HG03103 (cell line): ENCODE results near the gene PAK4.
"Not testable (repeated sequence)": the region's sequence is repeated elsewhere in the genome, so short reads cannot be mapped to it uniquely, and the experiment has no call there.

Source experiments
- ATAC-seq: cut with Tn5 transposase; IDR thresholded peaks from one replicate; pipeline ENCODE4 v1.9.1; 2021; ENCODE audit warnings: low read depth; ENCODE audit not compliant: unreplicated experiment

PAK4 gene

DNA sequence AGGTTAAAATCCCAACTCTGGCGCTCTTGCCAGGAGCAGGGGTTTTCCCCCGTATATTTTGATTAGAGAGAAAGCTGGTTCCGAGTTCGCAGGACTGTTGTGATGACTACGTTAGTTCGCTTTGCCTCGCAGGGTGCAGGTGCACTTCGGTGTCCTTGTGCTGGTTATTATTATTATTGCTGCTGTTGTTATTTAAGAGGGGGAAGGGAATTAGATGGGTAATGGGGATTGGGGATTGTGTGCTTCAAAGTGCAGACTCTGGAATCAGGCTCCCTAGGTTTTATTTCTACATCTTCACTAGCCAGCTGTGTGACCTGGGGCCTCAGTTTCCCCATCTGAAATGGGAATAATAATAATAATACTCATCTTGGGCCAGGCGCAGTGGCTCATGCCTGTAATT, 26.2 kb upstream of the PAK4 start:
- ATAC-seq = no peak

DNA sequence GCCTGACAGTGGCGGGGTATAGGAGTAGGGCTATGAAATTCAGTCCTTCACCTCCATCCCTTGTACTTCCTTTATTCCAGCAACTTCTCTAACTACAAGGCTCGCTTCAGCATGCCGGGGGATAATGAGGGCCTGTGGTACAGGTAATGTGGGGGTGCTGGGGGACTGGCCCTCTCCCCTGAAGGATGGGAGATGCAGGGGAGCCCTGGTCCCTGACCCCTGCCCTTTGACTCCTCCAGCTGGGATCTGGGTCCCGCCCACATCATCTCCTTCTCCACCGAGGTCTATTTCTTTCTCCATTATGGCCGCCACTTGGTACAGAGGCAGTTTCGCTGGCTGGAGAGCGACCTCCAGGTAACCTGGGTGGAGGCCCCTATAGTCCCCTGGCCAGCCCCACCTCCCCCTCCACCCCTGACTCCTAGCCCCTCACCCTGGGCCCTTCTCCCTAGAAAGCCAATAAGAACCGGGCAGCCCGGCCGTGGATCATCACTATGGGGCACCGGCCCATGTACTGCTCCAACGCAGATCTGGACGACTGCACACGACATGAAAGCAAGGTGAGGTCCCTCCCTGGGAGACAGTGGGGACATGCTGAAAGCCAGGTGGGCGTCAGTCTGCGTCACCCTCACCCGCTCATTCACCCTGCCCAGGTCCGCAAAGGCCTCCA, 25.0 kb upstream of the PAK4 start:
- no peak for ATAC-seq

DNA sequence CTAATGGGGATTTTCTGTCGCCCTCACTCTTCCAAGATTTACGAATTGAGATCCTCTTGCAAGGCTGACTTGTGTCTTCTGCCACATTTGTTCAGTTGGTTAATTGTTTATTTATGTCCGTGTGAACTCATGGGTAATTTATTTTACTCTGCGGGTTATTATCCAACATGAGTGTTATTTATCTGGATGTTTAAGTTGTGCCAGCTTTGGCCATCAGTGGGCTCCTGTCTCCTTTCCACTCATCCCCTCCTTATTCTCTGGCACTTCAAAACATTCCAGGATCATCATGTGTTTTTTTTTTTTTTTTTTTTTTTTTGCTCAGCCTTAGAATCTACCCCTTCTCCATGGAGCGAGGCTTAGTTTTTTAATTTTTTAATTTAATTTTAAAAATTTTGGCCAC, 22.4 kb upstream of the PAK4 start:
- no peak for ATAC-seq

DNA sequence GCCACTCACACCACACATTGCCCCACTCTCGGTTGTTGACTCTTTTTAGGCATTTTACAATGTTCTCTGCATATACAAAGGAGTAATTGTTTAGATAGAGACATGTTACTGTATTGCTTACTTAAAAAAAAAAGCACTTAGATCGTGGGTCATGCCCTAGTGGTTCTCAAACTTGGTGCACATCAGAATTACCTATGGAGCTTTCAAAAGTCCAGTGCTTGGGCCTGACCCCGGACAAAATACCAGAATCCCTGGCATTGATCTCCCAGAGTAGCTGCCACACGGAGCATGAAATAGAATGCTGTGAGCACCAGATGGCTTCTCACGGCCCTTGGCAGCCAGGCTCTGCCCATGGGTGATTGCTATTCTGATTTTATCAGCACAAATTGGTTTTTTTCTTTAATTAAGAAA, 21.4 kb upstream of the PAK4 start:
- ATAC-seq = no peak

DNA sequence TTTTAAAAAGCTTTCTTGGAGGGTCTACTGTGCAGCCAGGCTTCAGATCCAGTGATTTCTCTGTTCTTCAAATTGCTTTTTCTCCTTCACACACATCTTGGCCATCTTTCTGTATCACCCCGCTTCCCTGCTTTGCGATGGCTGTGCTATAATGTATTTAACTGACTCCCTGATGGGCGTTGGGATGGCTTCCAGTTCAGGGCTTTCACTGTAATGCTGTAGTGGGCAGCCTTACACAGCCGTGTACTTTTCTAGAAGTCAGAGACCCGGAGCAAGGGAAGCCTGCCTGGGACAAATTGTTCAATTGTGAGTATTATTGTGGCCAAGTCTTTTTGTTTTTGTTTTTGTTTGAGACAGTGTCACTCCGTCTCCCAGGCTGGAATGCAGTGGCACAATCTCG, 19.4 kb upstream of the PAK4 start:
- ATAC-seq = no peak

DNA sequence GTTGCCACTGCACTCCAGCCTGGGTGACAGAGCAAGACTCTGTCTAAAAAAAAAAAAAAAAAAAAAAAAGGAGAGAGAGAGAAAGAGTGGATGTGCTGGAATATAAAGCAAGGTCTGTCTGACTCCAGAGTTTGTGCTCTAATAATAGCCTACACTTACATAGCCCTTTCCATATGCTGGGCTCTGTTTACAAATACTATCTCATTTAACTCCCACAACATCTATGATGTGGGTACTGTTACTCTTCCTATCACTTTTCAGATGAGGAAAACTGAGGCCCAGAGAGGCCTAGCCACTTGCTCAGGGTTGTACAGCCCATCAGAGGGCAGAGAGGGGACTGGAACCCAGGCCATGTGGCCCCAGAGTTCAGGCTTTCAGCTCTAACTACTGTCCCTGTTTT, 15.9 kb upstream of the PAK4 start:
- no peak for ATAC-seq

DNA sequence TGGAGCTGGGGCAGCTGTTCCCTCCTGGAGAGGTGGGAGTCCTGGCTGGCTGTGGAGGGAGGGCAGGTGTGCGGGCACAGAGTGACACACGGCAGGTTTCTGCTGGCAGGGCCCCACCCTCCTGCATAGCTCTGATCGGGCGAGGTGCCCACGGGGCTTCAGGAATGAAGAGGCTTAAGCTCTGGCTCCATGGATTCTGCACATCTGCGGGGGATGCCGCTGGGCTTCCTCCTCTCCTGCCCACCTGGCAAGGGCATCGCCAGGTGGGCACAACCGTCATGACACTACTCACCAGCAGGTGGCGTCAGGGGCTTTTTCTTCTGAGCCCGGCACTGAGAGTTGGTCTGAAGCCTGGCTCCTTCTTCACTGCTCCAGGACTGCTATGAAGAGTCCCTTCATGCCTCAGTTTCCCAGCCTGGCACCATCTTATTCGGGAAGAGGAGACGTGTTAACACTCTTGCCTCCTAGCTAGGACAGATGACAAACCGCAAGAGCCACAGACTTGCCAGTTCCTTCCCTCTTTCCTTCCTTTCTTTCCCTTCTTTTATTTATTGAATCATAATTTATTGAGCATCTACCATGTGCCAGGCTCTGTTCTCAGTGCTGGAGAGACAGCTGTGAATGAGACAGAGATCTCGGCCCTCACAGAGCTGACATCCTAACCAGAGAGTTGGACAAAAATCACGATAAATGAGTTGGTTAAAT, 15.2 kb upstream of the PAK4 start:
- no peak for ATAC-seq

DNA sequence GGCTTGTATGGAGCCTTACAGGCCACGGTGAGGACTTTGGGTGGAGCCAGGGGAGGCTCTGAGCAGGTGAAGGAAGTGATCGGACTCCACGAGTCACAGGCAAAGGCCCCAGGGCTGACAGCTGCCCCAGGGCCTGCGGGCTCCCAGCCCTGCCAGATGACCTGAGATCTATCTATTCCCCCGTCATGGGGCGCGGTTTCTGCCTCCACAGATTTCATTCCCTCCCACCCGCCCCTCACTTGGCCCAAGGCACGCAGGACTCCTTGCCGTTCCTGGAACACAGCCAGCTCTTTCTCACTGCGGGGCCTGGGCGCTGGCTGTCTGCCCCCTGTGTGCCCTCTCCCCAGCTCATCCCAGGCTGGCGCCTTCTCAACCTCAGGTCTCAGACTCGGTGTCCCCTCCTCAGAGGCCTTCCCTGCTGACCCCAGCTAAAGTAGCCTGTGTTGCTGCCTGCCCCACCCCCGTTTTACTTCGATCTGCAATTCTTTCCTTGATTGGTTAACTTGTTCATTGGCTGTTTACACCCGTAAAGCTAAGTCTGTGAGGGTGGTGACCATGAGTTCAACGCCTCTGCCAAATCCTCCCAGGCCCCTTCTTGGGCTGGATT, 13.9 kb upstream of the PAK4 start:
- no peak for ATAC-seq

DNA sequence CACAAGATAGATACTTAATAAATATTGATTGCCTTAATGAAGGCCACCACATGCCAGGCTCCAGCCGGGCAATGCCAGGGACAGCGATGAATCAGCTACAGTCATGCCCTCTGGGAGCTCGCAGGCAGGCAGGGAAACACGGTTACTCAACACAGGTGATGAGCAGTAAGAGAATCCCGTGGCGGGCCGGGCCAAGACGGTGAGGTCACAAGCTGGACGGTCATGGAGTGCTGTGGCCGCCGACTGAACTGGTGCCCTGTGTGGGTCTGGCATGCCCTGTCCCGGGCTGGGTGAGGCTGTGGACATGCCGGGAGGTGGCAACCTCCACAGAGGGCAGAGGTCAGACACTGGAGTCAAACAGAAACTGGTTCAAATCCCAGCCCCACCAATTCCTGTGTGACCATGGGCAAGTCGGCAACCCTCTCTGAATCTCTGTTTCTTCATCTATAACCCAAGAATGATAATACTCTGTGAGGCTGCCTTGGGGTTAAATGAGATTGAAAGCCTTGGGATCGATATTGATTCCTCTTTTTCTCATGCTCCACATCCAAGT, 13.2 kb upstream of the PAK4 start:
- no peak for ATAC-seq

DNA sequence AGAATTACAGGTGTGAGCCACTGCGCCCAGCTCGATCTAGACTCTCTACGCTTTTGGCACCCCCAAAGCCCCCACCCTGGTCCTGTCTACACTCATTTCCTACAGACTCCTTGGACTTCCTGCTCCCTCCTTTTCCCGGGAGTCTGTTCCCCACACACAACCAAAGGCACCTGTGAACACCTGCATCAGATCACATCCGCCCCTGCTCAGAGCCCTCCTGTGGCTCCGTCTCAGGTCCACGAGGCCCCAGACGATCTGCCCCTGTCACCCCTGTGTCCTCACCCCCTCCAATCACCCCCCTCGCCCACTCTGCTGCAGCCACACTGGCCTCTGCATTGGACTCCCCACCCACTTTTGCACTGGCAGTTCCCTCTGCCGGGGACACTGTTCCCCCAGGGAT, 12.4 kb upstream of the PAK4 start:
- no peak for ATAC-seq

DNA sequence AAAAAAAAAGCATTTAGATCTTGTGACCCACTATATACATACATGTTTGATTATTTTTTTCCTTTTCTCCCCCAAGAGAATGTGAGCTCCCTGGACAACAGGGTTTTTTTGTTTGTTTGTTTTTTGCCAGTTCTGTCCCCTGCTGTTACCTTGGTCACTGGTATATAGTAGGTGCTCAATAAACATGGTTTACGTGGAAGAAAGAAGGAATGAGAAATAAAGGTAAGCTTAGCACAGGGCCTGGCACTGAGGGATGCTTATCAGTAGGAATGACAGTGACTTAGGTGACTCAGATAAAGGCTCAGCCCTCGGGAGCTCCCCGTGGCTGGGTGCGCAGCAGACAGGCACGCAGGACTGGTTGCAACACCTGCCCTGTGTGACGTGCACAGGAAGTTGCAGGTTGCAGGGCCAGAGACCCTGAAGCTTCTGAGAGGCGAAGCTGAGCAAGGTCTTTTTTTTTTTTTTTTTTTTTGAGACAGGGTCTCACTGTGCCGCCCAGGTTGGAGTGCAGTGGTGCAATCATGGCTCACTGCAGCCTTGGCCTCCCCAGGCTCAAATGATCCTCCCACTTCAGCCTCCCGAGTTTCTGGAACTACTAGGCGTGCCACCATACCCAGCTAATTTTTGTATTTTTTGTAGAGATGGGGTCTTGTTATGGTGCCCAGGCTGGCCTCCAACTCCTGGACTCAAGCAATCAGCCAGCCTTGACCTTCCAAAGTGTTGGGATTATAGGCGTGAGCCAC, 10.3 kb upstream of the PAK4 start:
- ATAC-seq = no peak

DNA sequence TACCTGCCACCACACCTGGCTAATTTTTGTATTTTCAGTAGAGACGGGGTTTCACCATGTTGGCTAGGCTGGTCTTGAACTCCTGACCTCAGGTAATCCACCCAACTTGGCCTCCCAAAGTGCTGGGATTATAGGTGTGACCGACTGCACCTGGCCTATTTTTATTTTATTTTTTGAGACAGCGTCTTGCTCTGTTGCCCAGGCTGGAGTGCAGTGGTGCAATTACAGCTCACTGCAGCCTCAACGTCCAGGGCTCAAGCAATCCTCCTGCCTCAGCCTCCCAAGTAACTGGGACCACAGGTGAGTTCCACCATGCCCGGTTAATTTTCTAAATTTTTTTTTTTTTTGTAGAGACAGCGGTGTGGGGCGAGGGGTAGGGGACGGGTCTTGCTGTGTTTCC, 8.6 kb upstream of the PAK4 start:
- ATAC-seq = not testable (repeated sequence)

DNA sequence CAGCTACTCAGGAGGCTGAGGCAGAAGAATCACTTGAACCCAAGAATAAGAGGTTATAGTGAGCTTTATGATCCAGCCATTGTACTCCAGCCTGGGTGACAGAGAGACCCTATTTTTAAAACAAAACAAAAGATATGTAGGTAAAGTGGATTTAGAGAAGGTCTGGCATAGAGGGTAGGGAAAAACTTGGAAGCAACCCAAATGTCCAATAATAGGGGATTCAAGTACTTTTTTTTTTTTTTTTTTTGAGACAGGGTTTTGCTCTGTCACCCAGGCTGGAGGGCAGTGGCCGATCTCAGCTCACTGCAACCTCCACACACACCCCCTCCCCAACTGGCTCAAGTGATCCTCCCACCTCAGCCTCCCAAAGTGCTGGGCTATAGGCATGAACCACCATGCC, 5.8 kb upstream of the PAK4 start:
- ATAC-seq = no peak

DNA sequence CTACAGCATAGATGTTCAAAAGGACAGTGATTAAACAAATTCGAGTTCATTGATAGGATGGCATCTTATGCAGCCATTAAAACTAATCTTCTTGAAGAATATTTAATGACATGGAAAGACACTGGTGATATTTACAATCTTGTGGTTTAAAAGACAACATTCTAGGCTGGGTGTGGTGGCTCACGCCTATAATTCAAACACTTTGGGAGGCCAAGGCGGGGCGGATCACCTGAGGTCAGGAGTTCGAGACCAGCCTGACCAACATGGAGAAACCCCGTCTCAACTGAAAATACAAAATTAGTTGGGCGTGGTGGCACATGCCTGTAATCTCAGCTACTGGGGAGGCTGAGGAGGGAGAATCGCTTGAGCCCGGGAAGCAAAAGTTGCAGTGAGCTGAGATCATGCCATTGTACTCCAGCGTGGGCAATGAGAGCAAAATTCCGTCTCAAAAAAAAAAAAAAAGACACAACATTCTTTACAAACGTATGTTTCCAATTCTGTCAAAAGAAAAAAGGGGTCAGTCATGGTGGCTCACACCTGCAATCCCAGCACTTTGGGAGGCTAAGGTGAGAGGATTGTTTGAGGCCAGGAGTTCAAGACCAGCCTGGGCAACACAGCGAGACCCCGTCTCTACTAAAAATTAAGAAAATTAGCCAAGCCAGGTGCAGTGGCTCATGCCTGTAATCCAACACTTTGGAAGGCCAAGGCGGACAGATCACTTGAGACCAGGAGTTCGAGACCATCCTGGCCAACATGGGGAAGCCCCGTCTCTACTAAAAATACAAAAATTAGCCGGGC, 2.5 kb upstream of the PAK4 start:
- ATAC-seq = no peak

DNA sequence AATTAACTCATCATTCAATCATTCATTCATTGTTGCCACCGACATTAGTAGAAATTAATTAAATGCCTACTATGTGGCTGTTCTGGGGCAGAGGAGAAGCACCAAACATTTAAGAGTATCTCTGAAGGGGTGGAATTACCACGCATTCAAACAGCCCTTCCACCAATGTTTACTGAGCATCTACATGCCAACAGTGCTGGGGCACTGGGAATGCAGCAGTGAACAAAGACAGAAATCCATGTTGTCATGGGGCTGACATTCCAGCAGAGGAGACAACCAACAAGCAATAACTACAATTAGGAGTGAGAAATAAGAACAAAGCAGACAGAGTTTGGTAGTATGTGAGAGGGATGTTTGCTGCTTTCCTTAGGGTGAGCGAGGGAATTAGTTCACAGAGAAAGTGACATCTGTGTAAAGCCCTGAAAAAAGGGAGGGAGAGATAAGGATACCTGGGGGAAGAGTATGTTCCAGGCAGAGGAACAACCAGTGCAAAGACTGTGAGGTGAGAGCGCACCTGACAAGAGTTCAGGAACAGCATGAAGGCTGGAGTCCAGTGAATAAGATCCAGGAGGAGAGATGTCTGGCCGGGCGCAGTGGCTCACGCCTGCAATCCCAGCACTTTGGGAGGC, 1.3 kb upstream of the PAK4 start:
- no peak for ATAC-seq

DNA sequence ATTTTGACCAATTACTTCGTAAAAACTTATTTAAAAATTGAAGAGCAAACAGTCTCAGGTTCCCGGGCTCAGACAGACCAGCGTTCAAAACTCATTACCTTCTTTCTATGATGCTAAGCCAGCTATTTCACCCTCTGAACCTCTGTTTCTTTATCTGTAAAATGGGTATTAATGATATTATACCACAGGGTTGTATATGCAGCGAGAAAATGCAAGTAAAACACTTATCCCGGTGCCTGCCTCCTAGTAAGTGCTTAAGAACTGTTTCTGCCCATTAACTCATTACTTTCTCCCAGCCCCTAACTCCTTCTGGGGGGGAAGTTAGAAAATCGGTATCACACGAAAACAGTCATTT, 410 bp upstream of the PAK4 start:
- no peak for ATAC-seq

DNA sequence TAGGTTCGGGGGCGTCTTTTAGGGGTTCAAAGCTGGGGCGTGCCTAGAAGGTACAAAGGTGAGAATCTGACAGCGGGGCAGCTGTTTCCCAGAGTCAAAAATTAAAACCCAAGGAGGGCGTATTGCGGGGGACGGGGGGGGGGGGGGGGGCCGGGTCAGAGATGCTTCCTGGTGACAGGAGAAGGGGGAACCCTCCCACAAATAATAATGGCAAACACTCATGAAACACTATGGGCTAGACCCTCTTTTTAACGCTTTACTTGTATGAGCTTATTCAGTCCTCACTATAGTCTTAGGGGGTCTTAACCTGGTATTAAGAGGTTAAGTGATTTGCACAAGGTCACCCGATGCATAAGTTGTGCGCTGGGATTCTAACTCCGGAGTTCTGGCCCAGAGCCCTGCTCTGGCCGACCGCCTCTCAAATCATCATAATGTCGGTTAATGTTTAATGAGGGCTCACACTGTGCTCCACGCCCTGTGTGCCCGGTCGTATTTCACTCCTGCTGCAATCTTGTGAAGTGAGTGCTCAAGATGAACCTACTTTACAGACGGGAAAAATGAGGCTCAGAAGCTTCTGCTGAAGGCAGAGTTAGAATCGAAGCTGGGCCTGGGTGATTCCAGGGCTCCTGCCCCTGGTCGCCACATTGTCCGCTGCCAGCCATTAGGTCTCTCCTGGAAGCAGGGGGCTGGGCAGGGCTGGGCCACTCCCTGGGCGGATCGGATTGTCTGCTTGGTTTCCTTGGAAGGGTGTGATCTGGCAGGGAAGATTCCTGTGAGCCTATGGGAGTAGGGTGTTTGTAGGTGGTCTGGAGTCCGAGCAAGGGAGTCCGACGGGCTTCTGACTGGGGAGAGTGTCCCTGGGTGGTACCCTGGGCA, 964 bp downstream of the PAK4 start:
- no peak for ATAC-seq

DNA sequence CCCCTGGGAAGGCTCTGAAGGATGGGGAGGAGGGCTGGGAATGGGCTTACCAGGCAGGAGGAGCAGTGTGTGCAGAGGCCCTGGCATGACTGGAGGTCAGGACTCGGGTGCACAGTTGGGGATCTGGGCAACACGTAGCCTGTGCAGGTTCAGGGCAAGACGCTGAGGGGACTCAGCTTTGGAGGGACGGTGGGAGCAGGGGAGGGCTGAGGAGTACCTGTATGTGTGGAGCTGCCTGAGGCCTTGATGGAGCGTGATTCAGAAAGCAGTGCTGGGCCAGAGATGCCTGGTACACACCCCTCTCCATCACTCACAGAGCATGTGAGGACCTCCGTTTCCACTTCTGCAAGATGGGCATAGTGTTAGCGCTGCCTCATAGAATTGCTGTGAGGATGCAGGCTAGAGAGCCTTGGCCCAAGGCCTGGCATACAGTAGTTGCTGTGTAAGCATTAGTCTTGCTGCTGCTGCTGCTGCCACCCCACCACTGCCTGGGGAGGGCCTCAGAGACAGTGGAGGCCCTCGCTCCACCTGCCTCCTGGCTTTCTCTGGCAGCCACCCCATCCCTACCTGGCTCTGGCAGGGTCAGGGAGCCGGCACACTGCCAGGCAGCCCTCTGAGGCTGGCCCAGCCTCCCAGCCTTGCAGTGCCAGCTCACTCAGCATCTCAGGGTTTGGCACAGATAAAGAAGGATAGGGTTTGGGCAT, 2.4 kb downstream of the PAK4 start:
- no peak for ATAC-seq
